ENCODE measurements around the gene NEO1. TPM values are rescaled to one million over a fixed set of nuclear protein-coding genes. Genes with fewer than 3 reads are reported as not detected.

NEO1 gene
- polyA plus RNA-seq, 1 of the 3 experiments (the other 2 are of a cell fraction), result 13.1 TPM

DNA sequence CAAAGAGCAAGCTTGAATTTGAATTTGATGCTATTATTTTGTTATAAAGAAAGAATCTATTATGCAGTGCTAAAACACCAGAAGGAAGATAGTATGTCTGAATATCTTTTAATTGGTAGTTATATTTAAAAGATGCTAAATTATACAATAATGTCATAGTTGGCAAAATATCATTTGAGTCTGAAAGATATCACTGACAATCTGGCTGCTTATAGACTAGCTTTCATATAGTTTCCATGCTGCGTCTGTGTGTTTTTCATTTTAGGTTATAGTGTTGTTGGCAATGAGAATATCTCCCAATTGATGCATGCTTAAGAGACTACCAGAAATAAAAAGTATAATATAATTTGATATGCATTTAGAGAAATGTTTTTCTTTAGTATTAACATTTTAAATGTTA, 142.9 kb downstream of the NEO1 start:
- DNase-seq, result no peak
- no peaks in the 10 kb centered on the region for H3K9me2 ChIP-seq
- no peaks in the 10 kb centered on the region for H3K9me3 ChIP-seq
- H3K4me3 ChIP-seq (ENCODE audit: low read depth in 2 of 2, low read length in 1 of 2), result no peak overlapping the region
- no peaks in the 10 kb centered on the region; a peak in 2 of 4 replicates for H3K4me1 ChIP-seq (ENCODE audit: control insufficient read depth in 1 of 2, insufficient read depth in 2 of 2, low read depth in 1 of 2, low read length in 1 of 2)
- H3K79me2 ChIP-seq (ENCODE audit: insufficient read depth), result no peaks in the 10 kb centered on the region
- no peaks in the 10 kb centered on the region for H4K20me1 ChIP-seq (ENCODE audit: insufficient read depth)
- no peaks in the 10 kb centered on the region for H3F3A ChIP-seq (replicated peaks; ENCODE audit: insufficient read depth)
- no peaks in the 10 kb centered on the region for H3K27me3 ChIP-seq (ENCODE audit: insufficient read depth)
- CTCF ChIA-PET, result interaction anchor here (1.0 to 1.8 kb wide), 2 partner anchors 71 to 111 kb away, joined by 3 to 5 read pairs; no protein-coding TSS in a partner anchor
- H3K36me3 ChIP-seq (replicated peaks in 1 of 2; ENCODE audit: control insufficient read depth in 1 of 2, insufficient read depth in 2 of 2, low read length in 1 of 2), result no peaks in the 10 kb centered on the region
- WGBS (ENCODE audit: low lambda C conversion rate), result 93% methylated on average over 1 of the region's 1 CpG
- H3K27ac ChIP-seq (ENCODE audit: low read depth in 2 of 2, low read length in 1 of 2), result no peak overlapping the region
- TF ChIP-seq, protein P1, sequence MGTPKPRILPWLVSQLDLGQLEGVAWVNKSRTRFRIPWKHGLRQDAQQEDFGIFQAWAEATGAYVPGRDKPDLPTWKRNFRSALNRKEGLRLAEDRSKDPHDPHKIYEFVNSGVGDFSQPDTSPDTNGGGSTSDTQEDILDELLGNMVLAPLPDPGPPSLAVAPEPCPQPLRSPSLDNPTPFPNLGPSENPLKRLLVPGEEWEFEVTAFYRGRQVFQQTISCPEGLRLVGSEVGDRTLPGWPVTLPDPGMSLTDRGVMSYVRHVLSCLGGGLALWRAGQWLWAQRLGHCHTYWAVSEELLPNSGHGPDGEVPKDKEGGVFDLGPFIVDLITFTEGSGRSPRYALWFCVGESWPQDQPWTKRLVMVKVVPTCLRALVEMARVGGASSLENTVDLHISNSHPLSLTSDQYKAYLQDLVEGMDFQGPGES (IDR thresholded peaks at IDR 0.05; ENCODE audit: low read depth, low read length), result no peak
- TF ChIP-seq, protein P2, sequence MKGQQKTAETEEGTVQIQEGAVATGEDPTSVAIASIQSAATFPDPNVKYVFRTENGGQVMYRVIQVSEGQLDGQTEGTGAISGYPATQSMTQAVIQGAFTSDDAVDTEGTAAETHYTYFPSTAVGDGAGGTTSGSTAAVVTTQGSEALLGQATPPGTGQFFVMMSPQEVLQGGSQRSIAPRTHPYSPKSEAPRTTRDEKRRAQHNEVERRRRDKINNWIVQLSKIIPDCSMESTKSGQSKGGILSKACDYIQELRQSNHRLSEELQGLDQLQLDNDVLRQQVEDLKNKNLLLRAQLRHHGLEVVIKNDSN (IDR thresholded peaks at IDR 0.05; ENCODE audit: borderline replicate concordance, low read depth), result no peak
- TF ChIP-seq RFX5 (IDR thresholded peaks at IDR 0.05; ENCODE audit: low read length), result no peak
- TF ChIP-seq, protein P3, sequence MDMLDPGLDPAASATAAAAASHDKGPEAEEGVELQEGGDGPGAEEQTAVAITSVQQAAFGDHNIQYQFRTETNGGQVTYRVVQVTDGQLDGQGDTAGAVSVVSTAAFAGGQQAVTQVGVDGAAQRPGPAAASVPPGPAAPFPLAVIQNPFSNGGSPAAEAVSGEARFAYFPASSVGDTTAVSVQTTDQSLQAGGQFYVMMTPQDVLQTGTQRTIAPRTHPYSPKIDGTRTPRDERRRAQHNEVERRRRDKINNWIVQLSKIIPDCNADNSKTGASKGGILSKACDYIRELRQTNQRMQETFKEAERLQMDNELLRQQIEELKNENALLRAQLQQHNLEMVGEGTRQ (IDR thresholded peaks at IDR 0.05; ENCODE audit: borderline replicate concordance, low read depth, low read length), result no peak
- no peak for TF ChIP-seq ZBTB33 (IDR thresholded peaks at IDR 0.05; ENCODE audit: borderline replicate concordance, low read depth)
- no peak for TF ChIP-seq JUND (IDR thresholded peaks at IDR 0.05)
- H2AFZ ChIP-seq (ENCODE audit: low read depth), result no peak overlapping the region
- POLR2A ChIA-PET, result no interaction called here
- H3K4me2 ChIP-seq, result no peak overlapping the region
- H3K9ac ChIP-seq, result no peak overlapping the region

DNA sequence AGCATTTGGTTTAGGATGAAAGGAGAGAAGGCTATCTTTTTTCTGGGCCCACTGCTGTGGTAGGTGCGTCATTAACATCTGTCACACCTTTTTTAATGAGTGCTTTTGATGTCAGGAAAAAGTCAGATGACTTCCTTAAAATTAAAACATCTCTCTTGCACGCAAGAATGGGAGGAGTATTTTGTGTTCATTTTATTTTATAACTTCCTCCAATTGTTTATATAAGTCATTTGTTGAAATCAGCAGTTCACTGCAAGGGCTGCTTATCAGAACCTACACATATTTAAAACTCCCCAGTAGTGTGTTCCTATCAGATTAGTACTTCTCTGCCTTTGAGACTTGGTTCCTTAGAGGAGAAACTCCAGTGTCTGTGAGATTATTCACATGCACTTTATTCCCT, 143.8 kb downstream of the NEO1 start:
- no peak overlapping the region for H3K9ac ChIP-seq
- H3K4me1 ChIP-seq (ENCODE audit: control insufficient read depth in 1 of 2, insufficient read depth in 2 of 2, low read depth in 1 of 2, low read length in 1 of 2), result no peaks in the 10 kb centered on the region
- POLR2A ChIA-PET, result no interaction called here
- H3K27me3 ChIP-seq (ENCODE audit: insufficient read depth), result no peaks in the 10 kb centered on the region
- no peak overlapping the region for H3K4me2 ChIP-seq
- no peak overlapping the region for H2AFZ ChIP-seq (ENCODE audit: low read depth)
- no peaks in the 10 kb centered on the region for H3K9me2 ChIP-seq
- no peak for DNase-seq
- TF ChIP-seq FOXJ3 (CRISPR knock-in tag; IDR thresholded peaks at IDR 0.05) (no peak), RFX5 (IDR thresholded peaks at IDR 0.05; ENCODE audit: low read length) (no peak), ZBTB33 (IDR thresholded peaks at IDR 0.05; ENCODE audit: borderline replicate concordance, low read depth) (no peak), TAF1 (IDR thresholded peaks at IDR 0.05; ENCODE audit: borderline replicate concordance, low read depth, low read length) (no peak), FOSL2 (IDR thresholded peaks at IDR 0.05; ENCODE audit: borderline replicate concordance, low read depth) (no peak), YY1 (IDR thresholded peaks at IDR 0.05; ENCODE audit: low read depth) (no peak), TCF12 (IDR thresholded peaks at IDR 0.05) (no peak), JUND (IDR thresholded peaks at IDR 0.05) (no peak), CHD2 (IDR thresholded peaks at IDR 0.05; ENCODE audit: low read length, partially characterized antibody) (no peak)
- TF ChIP-seq, protein P3 (IDR thresholded peaks at IDR 0.05; ENCODE audit: borderline replicate concordance, low read depth, low read length), result no peak
- TF ChIP-seq, protein P4, sequence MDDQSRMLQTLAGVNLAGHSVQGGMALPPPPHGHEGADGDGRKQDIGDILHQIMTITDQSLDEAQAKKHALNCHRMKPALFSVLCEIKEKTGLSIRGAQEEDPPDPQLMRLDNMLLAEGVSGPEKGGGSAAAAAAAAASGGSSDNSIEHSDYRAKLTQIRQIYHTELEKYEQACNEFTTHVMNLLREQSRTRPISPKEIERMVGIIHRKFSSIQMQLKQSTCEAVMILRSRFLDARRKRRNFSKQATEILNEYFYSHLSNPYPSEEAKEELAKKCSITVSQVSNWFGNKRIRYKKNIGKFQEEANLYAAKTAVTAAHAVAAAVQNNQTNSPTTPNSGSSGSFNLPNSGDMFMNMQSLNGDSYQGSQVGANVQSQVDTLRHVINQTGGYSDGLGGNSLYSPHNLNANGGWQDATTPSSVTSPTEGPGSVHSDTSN (IDR thresholded peaks at IDR 0.05), result no peak
- CTCF ChIA-PET, result interaction anchor here (1.8 kb wide), 1 partner anchor 70 kb away, joined by 5 read pairs; no protein-coding TSS in a partner anchor
- no peaks in the 10 kb centered on the region for H3K36me3 ChIP-seq (replicated peaks in 1 of 2; ENCODE audit: control insufficient read depth in 1 of 2, insufficient read depth in 2 of 2, low read length in 1 of 2)
- H4K20me1 ChIP-seq (ENCODE audit: insufficient read depth), result no peaks in the 10 kb centered on the region
- H3F3A ChIP-seq (replicated peaks; ENCODE audit: insufficient read depth), result no peaks in the 10 kb centered on the region
- H3K9me3 ChIP-seq, result no peaks in the 10 kb centered on the region
- no peak overlapping the region for H3K4me3 ChIP-seq (ENCODE audit: low read depth in 2 of 2, low read length in 1 of 2)
- H3K27ac ChIP-seq (ENCODE audit: low read depth in 2 of 2, low read length in 1 of 2), result no peak overlapping the region
- no peaks in the 10 kb centered on the region for H3K79me2 ChIP-seq (ENCODE audit: insufficient read depth)
- 93% methylated on average over 2 of the region's 2 CpGs for WGBS (ENCODE audit: low lambda C conversion rate)
